ENCODE measurements around the gene ZNF536. TPM values are rescaled to one million over a fixed set of nuclear protein-coding genes. Genes with fewer than 3 reads are reported as not detected.

Gene ZNF536
- total RNA-seq, 1 experiment from 2014 or later = 0.05 TPM

DNA sequence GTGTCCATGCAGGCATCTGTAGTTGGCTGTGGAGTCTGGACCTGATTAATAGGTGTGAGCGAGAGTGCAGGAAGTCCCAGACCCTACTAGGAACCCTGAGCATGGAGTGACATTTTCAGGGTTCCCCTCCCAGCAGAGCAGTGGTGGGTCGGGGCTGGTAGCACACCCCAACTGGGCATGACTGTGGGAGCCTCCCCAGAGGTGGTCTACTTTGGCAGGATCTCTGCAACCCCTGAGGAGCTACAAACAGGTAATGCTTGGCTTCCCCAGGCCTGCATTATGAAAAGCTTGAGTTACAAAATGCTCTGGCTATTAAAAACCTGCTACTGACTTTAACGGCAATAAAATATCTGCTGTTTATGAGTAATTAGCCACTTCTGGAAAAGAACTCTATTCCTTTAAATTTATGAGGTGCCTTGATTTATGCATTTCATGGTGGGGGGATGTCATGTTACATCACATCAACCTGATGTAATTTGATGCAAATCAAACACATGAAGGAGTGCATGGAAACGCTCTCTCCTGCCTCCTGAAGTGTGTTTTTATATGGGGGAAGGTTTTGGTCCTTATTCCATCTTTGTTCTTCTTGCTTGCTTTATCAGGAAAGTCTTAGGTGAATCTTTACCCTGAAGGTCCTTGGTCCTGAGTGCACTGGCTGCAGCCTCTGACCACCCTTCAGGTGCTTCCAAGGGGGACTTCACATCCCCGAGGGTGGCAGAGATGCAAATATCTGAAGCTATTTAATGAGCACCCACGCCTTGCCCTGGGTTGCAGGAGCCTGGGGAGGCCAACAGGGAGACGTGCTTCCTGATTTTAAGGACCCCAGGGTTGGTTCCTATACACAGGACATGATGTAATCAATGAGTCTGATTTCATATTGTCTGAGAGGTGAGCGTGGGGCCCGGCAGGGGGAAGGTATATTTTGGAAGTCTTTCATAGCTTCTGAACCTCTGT lies 54.0 kb downstream of the ZNF536 start:
- Histone ChIP-seq H3K27me3 (ENCODE audit: control insufficient read depth, insufficient read depth, low read length) (no peaks in the 10 kb centered on the region; the same call in 1 of the 2 replicates), H3K36me3 (ENCODE audit: control insufficient read depth, insufficient read depth, low read length) (no peaks in the 10 kb centered on the region), H3K9me3 (ENCODE audit: control insufficient read depth, insufficient read depth, low read depth, low read length) (no peaks in the 10 kb centered on the region), H3K4me3 (ENCODE audit: low read depth in 2 of 2, low read length in 2 of 2) (no peak overlapping the region), H3K27ac (ENCODE audit: low read length) (no peak overlapping the region), H3K4me1 (ENCODE audit: control insufficient read depth, insufficient read depth, low read length) (no peaks in the 10 kb centered on the region)
- CTCF ChIA-PET = no interaction called here
- POLR2A ChIA-PET = no interaction called here
- in situ Hi-C loops (cut with HindIII; ENCODE audit: low pct_unique_long_range_greater_than_20kb, low sequenced_read_pairs) (no loop called here), intact Hi-C loops (cut with micrococcal nuclease; ENCODE audit: unreplicated experiment) (no loop called here)
- ATAC-seq (no peak), DNase-seq (ENCODE audit: low read depth, low spot score) (no peak)
- TF ChIP-seq, protein P1, sequence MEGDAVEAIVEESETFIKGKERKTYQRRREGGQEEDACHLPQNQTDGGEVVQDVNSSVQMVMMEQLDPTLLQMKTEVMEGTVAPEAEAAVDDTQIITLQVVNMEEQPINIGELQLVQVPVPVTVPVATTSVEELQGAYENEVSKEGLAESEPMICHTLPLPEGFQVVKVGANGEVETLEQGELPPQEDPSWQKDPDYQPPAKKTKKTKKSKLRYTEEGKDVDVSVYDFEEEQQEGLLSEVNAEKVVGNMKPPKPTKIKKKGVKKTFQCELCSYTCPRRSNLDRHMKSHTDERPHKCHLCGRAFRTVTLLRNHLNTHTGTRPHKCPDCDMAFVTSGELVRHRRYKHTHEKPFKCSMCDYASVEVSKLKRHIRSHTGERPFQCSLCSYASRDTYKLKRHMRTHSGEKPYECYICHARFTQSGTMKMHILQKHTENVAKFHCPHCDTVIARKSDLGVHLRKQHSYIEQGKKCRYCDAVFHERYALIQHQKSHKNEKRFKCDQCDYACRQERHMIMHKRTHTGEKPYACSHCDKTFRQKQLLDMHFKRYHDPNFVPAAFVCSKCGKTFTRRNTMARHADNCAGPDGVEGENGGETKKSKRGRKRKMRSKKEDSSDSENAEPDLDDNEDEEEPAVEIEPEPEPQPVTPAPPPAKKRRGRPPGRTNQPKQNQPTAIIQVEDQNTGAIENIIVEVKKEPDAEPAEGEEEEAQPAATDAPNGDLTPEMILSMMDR (IDR thresholded peaks at IDR 0.05) = no peak
- no peak for TF ChIP-seq TCF7L2 (IDR thresholded peaks at IDR 0.05; ENCODE audit: low read depth, low read length)
- BruUV-seq (replicated peaks) = no TSS peak

DNA sequence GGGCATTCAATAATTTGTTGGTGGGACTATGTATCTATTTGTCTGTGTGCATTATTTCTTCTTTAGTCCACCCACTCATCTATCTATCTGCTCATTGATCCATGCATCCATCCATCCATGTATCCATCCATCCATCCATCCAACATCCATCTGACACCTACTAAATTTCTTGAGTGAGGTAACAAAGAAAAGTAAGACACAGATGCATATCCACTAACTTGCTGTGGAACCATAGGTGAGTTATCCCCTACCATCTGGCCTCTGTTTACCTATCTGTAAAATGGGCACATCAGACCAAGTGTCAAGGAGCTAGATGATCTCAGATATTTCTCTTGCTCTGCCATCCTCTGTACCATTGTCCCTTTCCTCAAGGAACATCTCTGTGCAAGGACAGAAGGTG lies 54.7 kb downstream of the ZNF536 start:
- TF ChIP-seq POLR2AphosphoS5 (IDR thresholded peaks at IDR 0.05; ENCODE audit: low read depth, low read length) = no peak
- TF ChIP-seq, protein P2, sequence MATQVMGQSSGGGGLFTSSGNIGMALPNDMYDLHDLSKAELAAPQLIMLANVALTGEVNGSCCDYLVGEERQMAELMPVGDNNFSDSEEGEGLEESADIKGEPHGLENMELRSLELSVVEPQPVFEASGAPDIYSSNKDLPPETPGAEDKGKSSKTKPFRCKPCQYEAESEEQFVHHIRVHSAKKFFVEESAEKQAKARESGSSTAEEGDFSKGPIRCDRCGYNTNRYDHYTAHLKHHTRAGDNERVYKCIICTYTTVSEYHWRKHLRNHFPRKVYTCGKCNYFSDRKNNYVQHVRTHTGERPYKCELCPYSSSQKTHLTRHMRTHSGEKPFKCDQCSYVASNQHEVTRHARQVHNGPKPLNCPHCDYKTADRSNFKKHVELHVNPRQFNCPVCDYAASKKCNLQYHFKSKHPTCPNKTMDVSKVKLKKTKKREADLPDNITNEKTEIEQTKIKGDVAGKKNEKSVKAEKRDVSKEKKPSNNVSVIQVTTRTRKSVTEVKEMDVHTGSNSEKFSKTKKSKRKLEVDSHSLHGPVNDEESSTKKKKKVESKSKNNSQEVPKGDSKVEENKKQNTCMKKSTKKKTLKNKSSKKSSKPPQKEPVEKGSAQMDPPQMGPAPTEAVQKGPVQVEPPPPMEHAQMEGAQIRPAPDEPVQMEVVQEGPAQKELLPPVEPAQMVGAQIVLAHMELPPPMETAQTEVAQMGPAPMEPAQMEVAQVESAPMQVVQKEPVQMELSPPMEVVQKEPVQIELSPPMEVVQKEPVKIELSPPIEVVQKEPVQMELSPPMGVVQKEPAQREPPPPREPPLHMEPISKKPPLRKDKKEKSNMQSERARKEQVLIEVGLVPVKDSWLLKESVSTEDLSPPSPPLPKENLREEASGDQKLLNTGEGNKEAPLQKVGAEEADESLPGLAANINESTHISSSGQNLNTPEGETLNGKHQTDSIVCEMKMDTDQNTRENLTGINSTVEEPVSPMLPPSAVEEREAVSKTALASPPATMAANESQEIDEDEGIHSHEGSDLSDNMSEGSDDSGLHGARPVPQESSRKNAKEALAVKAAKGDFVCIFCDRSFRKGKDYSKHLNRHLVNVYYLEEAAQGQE (IDR thresholded peaks at IDR 0.05; ENCODE audit: insufficient read depth in 1 of 2, low read depth in 2 of 2, low read length in 1 of 2) = no peak
- TF ChIP-seq, protein P1 (IDR thresholded peaks at IDR 0.05) = no peak
- TF ChIP-seq TCF7L2 (IDR thresholded peaks at IDR 0.05; ENCODE audit: low read depth, low read length) = no peak
- no peak for TF ChIP-seq SIN3A (IDR thresholded peaks at IDR 0.05; ENCODE audit: borderline replicate concordance, insufficient read depth, low read depth, low read length)
- ATAC-seq = no peak
- no peak for DNase-seq (ENCODE audit: low read depth, low spot score)
- Histone ChIP-seq H3K36me3 (ENCODE audit: control insufficient read depth, insufficient read depth, low read length) (no peaks in the 10 kb centered on the region), H3K27ac (ENCODE audit: low read length) (no peak overlapping the region), H3K9me3 (ENCODE audit: control insufficient read depth, insufficient read depth, low read depth, low read length) (no peaks in the 10 kb centered on the region), H3K27me3 (ENCODE audit: control insufficient read depth, insufficient read depth, low read length) (peaks cover 2% of the 10 kb centered on the region; the same call in 1 of the 2 replicates), H3K4me3 (ENCODE audit: low read depth in 2 of 2, low read length in 2 of 2) (no peak overlapping the region), H3K4me1 (ENCODE audit: control insufficient read depth, insufficient read depth, low read length) (no peaks in the 10 kb centered on the region)
- POLR2A ChIA-PET = no interaction called here
- CTCF ChIA-PET = no interaction called here
- intact Hi-C loops (cut with micrococcal nuclease; ENCODE audit: unreplicated experiment) (no loop called here), in situ Hi-C loops (cut with HindIII; ENCODE audit: low pct_unique_long_range_greater_than_20kb, low sequenced_read_pairs) (no loop called here)
- BruUV-seq (replicated peaks) = no TSS peak
